ENCODE measurements around the gene TP53INP2. TPM values are rescaled to one million over a fixed set of nuclear protein-coding genes. Genes with fewer than 3 reads are reported as not detected.

TP53INP2 gene
- total and polyA plus RNA-seq, 2 donors (not counting 3 experiments of a cell fraction or from before 2014, with no cell fraction given): 18.3 to 30.5 TPM

GRCh38 chr20:34711813-34712430, 7.8 kb downstream of the TP53INP2 start:
- intact Hi-C loops (cut with micrococcal nuclease): no loop called here

More at GRCh38 chr20:34711813-34712430, 7.8 kb downstream of the TP53INP2 start:
- DNase-seq (ENCODE audit: low read depth, low spot score): no peak
- CTCF ChIA-PET: interaction anchor here (1.1 kb wide), 1 partner anchor 13 kb away, joined by 3 read pairs; no protein-coding TSS in a partner anchor
- Histone ChIP-seq H3K4me1 (ENCODE audit: control insufficient read depth, extremely low read depth, insufficient read depth, low read length) (peaks cover 24% of the 10 kb centered on the region), H3K27me3 (ENCODE audit: control insufficient read depth in 2 of 2, insufficient read depth in 2 of 2, low read length in 2 of 2) (no peaks in the 10 kb centered on the region), H3K36me3 (ENCODE audit: control insufficient read depth in 2 of 2, extremely low read depth in 1 of 2, insufficient read depth in 2 of 2, low read length in 2 of 2) (peaks cover 0 to 6% of the 10 kb centered on the region in 2 experiments), H3K4me2 (ENCODE audit: insufficient read depth, low read length) (no peak overlapping the region), H2AFZ (ENCODE audit: low read depth, low read length) (no peak overlapping the region), H3K9me1 (replicated peaks; ENCODE audit: control insufficient read depth, extremely low read depth, insufficient read depth, low read length) (no peaks in the 10 kb centered on the region), H3K27ac (ENCODE audit: insufficient read depth, low read depth, low read length) (no peak overlapping the region), H3K4me3 (replicated peaks in 1 of 3; ENCODE audit: insufficient read depth in 1 of 3, low read depth in 1 of 3, low read length in 3 of 3) (no peak overlapping the region), H3K79me2 (ENCODE audit: control insufficient read depth, insufficient read depth, low read length) (no peaks in the 10 kb centered on the region), H3K9ac (replicated peaks; ENCODE audit: extremely low read depth, insufficient read depth, low read length) (no peak overlapping the region), H4K20me1 (replicated peaks; ENCODE audit: control insufficient read depth, extremely low read depth, insufficient read depth, low read length) (no peaks in the 10 kb centered on the region), H3K9me3 (replicated peaks; ENCODE audit: control insufficient read depth, insufficient read depth, low read length) (no peaks in the 10 kb centered on the region)
- POLR2A ChIA-PET: interaction anchor here (1.2 kb wide), 1 partner anchor 9 kb away, joined by 10 read pairs; no protein-coding TSS in a partner anchor
- dilution Hi-C loops (cut with MboI; ENCODE audit: extremely low pct_ligation_motif_present, low sequenced_read_pairs): no loop called here
- no peak for FAIRE-seq
- TF ChIP-seq GATA2 (IDR thresholded peaks at IDR 0.05; ENCODE audit: insufficient read depth, insufficient read length, low read depth, low read length) (no peak), MYC (IDR thresholded peaks at IDR 0.05; ENCODE audit: low read depth, low read length) (no peak), POLR2A (IDR thresholded peaks at IDR 0.05; ENCODE audit: low read depth, low read length) (no peak), MAX (IDR thresholded peaks at IDR 0.05; ENCODE audit: insufficient read depth, insufficient read length) (no peak), EZH2 (IDR thresholded peaks at IDR 0.05; ENCODE audit: borderline replicate concordance, low read depth, low read length, severe bottlenecking) (no peak), POLR2AphosphoS5 (IDR thresholded peaks at IDR 0.05; ENCODE audit: insufficient read depth, low read depth, low read length) (no peak), JUN (IDR thresholded peaks at IDR 0.05; ENCODE audit: borderline replicate concordance, insufficient read depth, insufficient read length, low read depth) (no peak), FOS (IDR thresholded peaks at IDR 0.05; ENCODE audit: borderline replicate concordance, insufficient read depth, low read length) (no peak)
- TF ChIP-seq, protein P1, sequence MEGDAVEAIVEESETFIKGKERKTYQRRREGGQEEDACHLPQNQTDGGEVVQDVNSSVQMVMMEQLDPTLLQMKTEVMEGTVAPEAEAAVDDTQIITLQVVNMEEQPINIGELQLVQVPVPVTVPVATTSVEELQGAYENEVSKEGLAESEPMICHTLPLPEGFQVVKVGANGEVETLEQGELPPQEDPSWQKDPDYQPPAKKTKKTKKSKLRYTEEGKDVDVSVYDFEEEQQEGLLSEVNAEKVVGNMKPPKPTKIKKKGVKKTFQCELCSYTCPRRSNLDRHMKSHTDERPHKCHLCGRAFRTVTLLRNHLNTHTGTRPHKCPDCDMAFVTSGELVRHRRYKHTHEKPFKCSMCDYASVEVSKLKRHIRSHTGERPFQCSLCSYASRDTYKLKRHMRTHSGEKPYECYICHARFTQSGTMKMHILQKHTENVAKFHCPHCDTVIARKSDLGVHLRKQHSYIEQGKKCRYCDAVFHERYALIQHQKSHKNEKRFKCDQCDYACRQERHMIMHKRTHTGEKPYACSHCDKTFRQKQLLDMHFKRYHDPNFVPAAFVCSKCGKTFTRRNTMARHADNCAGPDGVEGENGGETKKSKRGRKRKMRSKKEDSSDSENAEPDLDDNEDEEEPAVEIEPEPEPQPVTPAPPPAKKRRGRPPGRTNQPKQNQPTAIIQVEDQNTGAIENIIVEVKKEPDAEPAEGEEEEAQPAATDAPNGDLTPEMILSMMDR (IDR thresholded peaks at IDR 0.05; ENCODE audit: extremely low read depth in 1 of 2, insufficient read depth in 1 of 2, low read depth in 1 of 2, low read length in 2 of 2): no peak
- no TSS peak for BruUV-seq (replicated peaks)
